Fibroblast of the aortic adventitia (primary cell): ENCODE results near the gene PRR14L. TPM values are rescaled to one million over a fixed set of nuclear protein-coding genes. Genes with fewer than 3 reads are reported as not detected.
"Not testable (repeated sequence)": the region's sequence is repeated elsewhere in the genome, so short reads cannot be mapped to it uniquely, and the experiment has no call there.

Experiments used
- DNase-seq: peaks from one replicate; pipeline ENCODE4 v3.0.0-alpha.2; 2010; ENCODE audit warnings: low read depth
- H3K4me3 ChIP-seq: 2 replicates; pipeline ENCODE4 v1.5.1; 2011; ENCODE audit warnings: low read depth, mild to moderate bottlenecking, control low read depth, low read length, moderate library complexity
- total RNA-seq: library from RNA; depleted of rRNA; stranded (reverse); fragments of >200 nt; gene quantifications from 2 replicates; pipeline ENCODE4 v1.2.3, GENCODE V29; 2012; ENCODE audit warnings: low replicate concordance
- TF ChIP-seq, protein P1 (sequence below): IDR thresholded peaks from 2 replicates; pipeline ENCODE4 v1.5.1; 2011; ENCODE audit warnings: mild to moderate bottlenecking, low read length, control low read depth, inconsistent platforms; ENCODE audit not compliant: insufficient read depth

Gene PRR14L
- total RNA-seq, 1 donor = 28.5 TPM

DNA sequence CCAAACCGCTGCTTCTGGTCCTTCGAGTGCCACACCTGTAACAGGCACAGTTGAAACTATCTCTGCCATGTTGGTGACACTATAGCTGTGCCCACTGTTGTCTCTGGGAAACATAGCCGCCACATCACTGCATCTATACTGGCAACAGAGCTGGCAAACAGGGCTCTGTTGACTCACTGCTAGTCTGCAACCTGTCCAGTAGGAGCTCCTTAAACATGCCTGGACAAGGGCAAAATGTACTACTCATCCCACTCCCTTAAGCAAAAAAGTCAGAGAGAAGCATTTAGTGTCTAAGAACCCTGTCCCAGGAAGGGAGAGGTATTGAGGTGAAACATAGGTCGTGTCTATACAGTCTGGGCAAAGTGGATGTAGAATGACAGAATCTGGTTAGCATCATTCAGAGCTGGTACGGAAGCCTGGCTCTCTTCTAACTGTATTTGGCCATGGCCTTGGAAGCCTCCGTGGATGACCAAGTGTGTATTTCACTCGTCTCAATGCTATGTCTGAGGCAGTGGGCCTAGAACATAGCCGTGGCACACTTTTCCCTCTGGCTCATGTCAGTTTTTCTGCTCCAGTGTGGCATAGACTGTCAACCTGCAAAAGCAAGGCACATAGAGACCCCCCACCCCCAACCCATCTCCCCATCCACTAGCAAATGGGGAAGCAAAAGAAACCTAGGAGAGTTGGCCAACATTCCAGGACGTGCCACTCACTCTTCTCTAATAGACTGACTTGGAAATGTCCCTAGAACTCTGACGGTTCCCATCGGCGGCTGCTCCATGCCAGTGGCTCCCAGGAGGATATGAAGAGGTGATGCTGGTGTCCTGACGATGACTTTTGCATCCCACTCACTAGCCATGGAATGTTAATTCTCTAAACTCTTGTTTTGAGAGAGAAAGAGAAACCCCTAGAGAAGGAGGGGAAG, 66.5 kb downstream of the PRR14L start:
- no peak for DNase-seq
- TF ChIP-seq, protein P1, sequence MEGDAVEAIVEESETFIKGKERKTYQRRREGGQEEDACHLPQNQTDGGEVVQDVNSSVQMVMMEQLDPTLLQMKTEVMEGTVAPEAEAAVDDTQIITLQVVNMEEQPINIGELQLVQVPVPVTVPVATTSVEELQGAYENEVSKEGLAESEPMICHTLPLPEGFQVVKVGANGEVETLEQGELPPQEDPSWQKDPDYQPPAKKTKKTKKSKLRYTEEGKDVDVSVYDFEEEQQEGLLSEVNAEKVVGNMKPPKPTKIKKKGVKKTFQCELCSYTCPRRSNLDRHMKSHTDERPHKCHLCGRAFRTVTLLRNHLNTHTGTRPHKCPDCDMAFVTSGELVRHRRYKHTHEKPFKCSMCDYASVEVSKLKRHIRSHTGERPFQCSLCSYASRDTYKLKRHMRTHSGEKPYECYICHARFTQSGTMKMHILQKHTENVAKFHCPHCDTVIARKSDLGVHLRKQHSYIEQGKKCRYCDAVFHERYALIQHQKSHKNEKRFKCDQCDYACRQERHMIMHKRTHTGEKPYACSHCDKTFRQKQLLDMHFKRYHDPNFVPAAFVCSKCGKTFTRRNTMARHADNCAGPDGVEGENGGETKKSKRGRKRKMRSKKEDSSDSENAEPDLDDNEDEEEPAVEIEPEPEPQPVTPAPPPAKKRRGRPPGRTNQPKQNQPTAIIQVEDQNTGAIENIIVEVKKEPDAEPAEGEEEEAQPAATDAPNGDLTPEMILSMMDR = no peak
- H3K4me3 ChIP-seq = no peak overlapping the region

DNA sequence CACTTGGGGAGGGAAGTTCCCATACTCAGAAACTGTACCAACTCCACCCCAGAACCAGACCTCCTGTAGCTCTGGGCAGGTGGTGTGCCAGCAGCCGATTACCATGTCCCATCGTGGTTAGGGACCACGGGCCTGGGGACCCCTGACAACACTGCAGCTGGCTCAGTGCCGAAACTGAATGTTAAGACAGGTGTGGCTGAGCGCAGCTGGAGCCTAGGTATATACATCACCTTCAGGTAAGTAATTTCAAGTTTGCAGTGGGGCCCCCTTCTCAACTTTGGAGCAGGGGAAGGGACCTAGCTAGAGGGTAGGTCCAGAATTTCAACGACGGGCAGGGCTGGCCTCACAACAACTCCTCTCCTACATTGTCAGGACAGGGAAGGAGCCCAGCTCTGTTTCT, 67.2 kb downstream of the PRR14L start:
- TF ChIP-seq, protein P1 = no peak
- DNase-seq = no peak
- no peak overlapping the region for H3K4me3 ChIP-seq

DNA sequence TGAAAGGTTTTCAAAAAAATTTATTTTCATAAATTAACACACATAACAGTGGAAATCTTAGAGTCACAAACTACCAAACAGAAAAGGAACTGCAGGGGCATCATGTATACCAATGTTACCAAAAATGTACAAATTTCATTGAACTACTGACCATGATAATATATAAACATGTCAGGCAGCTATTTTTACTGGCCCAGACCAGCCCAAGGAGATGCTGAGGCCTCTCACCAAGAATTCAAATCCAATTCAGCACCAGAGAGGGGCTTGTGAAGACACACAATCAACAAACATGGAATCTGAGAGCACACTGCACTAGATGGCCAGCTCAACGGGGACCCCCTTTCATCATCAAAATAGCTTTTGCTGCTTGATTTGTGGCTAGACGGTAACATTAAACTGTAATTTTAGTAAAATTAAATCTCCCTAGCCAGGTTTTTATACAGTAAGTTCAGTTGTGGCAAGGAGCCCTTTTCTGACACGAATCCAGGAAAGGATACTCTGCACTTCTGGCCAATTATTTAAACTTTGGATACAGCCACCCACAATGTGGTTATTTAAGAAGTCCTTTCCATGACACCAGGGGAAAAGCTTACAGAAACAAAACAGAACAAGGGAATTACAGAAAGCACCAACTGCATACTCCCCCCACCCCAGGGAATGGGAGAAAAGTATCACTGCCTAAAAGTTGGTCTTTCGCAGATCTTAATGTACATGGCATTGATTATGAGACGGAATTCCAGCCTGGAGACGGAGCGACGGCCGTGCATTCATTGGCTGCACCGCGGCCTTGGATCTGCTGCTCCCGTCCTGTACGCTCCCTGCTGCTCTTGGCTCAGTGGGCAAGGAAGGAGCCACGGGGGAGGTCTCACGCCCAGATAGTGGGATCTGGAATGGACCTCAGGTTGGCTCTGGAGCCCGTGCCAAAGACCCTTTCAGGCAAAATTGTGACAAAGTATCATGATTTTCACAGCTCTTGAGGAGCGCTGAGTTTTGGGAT, 68.3 kb downstream of the PRR14L start:
- no peak overlapping the region for H3K4me3 ChIP-seq
- TF ChIP-seq, protein P1 = no peak
- DNase-seq = peak; percentile 81

GRCh38 chr22:31680861-31681341, 69.0 kb downstream of the PRR14L start:
- TF ChIP-seq, protein P1 = no peak

GRCh38 chr22:31678748-31679147, 71.2 kb downstream of the PRR14L start:
- DNase-seq = no peak
- TF ChIP-seq, protein P1 = no peak
- no peak overlapping the region for H3K4me3 ChIP-seq

More at GRCh38 chr22:31680861-31681341, 69.0 kb downstream of the PRR14L start:
- peak; percentile 84 for DNase-seq
- H3K4me3 ChIP-seq = no peak overlapping the region

GRCh38 chr22:31676700-31677099, 73.2 kb downstream of the PRR14L start:
- peak; percentile 83 for DNase-seq
- TF ChIP-seq, protein P1 = no peak
- H3K4me3 ChIP-seq = peak overlapping the region; percentile 50

DNA sequence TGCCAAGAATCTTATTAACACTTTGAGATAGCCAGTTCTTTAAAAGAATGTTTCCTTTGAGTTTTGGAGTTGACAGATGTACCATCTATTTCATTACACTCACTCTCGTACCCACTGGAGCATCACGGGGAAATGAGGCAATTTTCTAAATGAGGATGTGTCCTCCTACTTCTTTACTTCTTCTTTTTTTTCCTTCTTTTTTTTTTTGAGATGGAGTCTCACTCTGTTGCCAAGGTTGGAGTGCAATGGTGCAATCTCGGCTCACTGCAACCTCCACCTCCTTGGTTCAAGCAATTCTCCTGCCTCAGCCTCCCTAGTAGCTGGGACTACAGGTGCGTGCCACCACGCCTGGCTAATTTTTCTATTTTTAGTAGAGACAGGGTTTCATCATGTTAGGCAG, 75.7 kb downstream of the PRR14L start:
- not testable (repeated sequence) for DNase-seq, H3K4me3 ChIP-seq

GRCh38 chr22:31668849-31669248, 81.1 kb downstream of the PRR14L start:
- not testable (repeated sequence) for DNase-seq, H3K4me3 ChIP-seq
